BJ (cell line): ENCODE measurements around the gene RCBTB1. TPM values are rescaled to one million over a fixed set of nuclear protein-coding genes. Genes with fewer than 3 reads are reported as not detected.

Experiments used
- CTCF ChIA-PET: fragments of 350-600 bp; formaldehyde crosslinking; extraction: SDS; loops from one replicate; lab custom pipeline; 2021; ENCODE audit warnings: antibody characterized with exemption, inconsistent platforms; lab: Yijun Ruan, JAX
- POLR2A ChIA-PET: fragments of 300-600 bp; sonication (Branson Sonifier 250); formaldehyde crosslinking; extraction: SDS; loops from one replicate; lab custom pipeline; 2021; ENCODE audit warnings: antibody characterized with exemption; lab: Charles Lee
- DNase-seq: peaks from one replicate; pipeline ENCODE4 v3.0.0-alpha.2; 2011; ENCODE audit warnings: low read depth
- H3K27me3 ChIP-seq: 2 replicates; pipeline ENCODE4 v1.6.0; 2011; ENCODE audit warnings: low read length; ENCODE audit not compliant: control insufficient read depth, insufficient read depth
- H3K36me3 ChIP-seq: 2 replicates; pipeline ENCODE4 v1.5.1; 2011; ENCODE audit warnings: low read length; ENCODE audit not compliant: control insufficient read depth, insufficient read depth
- H3K4me3 ChIP-seq: 2 replicates; pipeline ENCODE4 v1.5.1; 2011; ENCODE audit warnings: low read depth, mild to moderate bottlenecking, control low read depth, low read length
- CTCF ChIP-seq: IDR thresholded peaks from 2 replicates; pipeline ENCODE4 v1.5.1; 2011; ENCODE audit warnings: low read depth, mild to moderate bottlenecking, control low read depth, inconsistent platforms, low read length, moderate library complexity; ENCODE audit not compliant: insufficient read depth
- polyA plus RNA-seq: library from polyadenylated mRNA; depleted of rRNA; stranded (reverse); fragments of >200 nt; gene quantifications from 2 replicates; pipeline ENCODE4 v1.2.3, GENCODE V29; 2011

Gene RCBTB1
- polyA plus RNA-seq, 1 experiment = 8.0 TPM

- H3K27me3 ChIP-seq = no peaks in the 10 kb centered on the region
- no peak for DNase-seq
- POLR2A ChIA-PET = no interaction called here
- CTCF ChIA-PET = interaction anchor here (1.4 kb wide), 1 partner anchor 9 kb away, joined by 4 read pairs; no protein-coding TSS in a partner anchor
- H3K36me3 ChIP-seq = peaks cover 2% of the 10 kb centered on the region; the same call in 1 of the 2 replicates
- TF ChIP-seq CTCF = no peak
- H3K4me3 ChIP-seq = no peak overlapping the region
These were observed 57.2 kb downstream of the RCBTB1 start for GRCh38 chr13:49528161-49528560.

- POLR2A ChIA-PET = no interaction called here
- CTCF ChIA-PET = no interaction called here
- DNase-seq = no peak
- Histone ChIP-seq H3K4me3 (no peak overlapping the region), H3K27me3 (no peaks in the 10 kb centered on the region), H3K36me3 (peaks cover 2% of the 10 kb centered on the region; the same call in 1 of the 2 replicates)
- TF ChIP-seq CTCF = no peak
These were observed 58.2 kb downstream of the RCBTB1 start for GRCh38 chr13:49527123-49527522.

- no peaks in the 10 kb centered on the region for H3K27me3 ChIP-seq
- POLR2A ChIA-PET = no interaction called here
- CTCF ChIA-PET = no interaction called here
- no peak for TF ChIP-seq CTCF
- DNase-seq = no peak
- peaks cover 2% of the 10 kb centered on the region; the same call in 1 of the 2 replicates for H3K36me3 ChIP-seq
- H3K4me3 ChIP-seq = no peak overlapping the region
These were observed 60.4 kb downstream of the RCBTB1 start for GRCh38 chr13:49524740-49525501.

- ChIA-PET CTCF (no interaction called here), POLR2A (no interaction called here)
- TF ChIP-seq CTCF = no peak
- H3K4me3 ChIP-seq = no peak overlapping the region
- no peak for DNase-seq
- H3K27me3 ChIP-seq = no peaks in the 10 kb centered on the region
- peaks cover 1% of the 10 kb centered on the region; the same call in 1 of the 2 replicates for H3K36me3 ChIP-seq
These were observed 64.1 kb downstream of the RCBTB1 start for GRCh38 chr13:49521224-49521623.

- peaks cover 11% of the 10 kb centered on the region for H3K36me3 ChIP-seq
- DNase-seq = no peak
- ChIA-PET CTCF (interaction anchor here (0.6 to 0.7 kb wide), 2 partner anchors 90 to 211 kb away, joined by 3 read pairs; no protein-coding TSS in a partner anchor), POLR2A (no interaction called here)
- H3K27me3 ChIP-seq = no peaks in the 10 kb centered on the region
- no peak overlapping the region for H3K4me3 ChIP-seq
- peak; percentile 72 for TF ChIP-seq CTCF
These were observed 67.9 kb downstream of the RCBTB1 start for GRCh38 chr13:49517461-49517860.
